Germinal center (tissue), 1 donor: ENCODE results near the gene PBX3.
"Not testable (repeated sequence)": the region's sequence is repeated elsewhere in the genome, so short reads cannot be mapped to it uniquely, and the experiment has no call there.

Experiments used
- DNase-seq: peaks from one replicate; pipeline ENCODE4 v3.0.0; 2012; ENCODE audit warnings: mixed read lengths, low spot score

The PBX3 gene

GRCh38 chr9:125823874-125824406, 76.8 kb downstream of the PBX3 start:
- not testable (repeated sequence) for DNase-seq

DNA sequence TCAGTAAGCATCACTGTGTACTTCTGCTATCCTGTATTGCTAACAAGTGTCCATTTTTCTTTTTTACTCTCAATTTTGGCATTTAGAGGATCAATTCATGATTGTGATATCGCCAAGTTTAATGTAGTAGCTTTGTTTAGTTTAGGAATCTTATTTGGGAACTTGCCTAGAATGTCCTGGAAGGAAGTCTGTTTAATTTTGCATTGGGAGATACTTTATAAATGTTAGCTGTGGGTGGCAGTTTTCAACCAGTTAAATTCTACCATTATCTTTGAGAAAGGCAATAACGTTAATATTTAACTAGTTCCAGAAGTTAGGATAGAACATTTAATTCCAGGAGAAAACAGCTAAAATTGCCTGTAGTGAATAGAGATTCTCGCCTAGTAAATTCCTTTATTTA, 78.6 kb downstream of the PBX3 start:
- no peak for DNase-seq

DNA sequence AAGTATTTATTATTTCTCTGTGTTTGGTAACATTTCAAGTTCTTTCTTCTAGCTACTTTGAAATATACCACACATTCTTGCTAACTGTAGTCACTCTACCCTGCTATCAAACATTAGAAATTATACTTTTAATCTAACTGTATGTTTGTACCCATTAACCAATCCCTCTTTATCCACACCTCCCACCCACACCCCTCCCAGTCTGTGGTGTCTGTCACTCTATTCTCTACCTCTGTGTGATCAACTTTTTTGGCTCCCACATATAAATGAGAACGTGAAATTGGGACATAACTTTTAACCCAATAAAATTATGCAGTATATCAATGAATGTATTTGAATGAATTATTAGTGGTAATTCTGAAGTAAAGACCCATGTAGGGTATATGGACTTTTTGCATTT, 79.7 kb downstream of the PBX3 start:
- DNase-seq: no peak

GRCh38 chr9:125829743-125830142, 82.6 kb downstream of the PBX3 start:
- DNase-seq: peak; percentile 41

GRCh38 chr9:125831054-125831453, 83.9 kb downstream of the PBX3 start:
- DNase-seq: no peak

DNA sequence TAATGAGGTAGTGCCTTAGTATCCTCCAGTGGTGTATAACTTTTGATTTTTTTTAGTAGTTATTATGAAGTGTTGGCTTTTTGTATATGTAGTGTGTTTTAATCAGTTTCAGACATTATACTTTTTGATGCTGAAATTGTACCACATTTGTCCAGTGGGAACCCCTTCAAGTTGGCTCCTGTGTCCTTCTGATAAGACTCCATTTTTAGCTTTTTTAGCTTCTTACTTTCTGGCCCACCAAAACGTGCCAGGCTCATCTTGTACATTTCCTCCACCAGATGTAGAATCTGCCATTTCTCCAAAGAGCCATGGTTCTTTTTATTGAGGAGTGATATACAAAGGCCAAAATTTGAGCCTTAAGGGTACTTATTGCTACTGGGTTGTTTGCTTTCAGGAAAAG, 84.4 kb downstream of the PBX3 start:
- DNase-seq: no peak

GRCh38 chr9:125835655-125836054, 88.5 kb downstream of the PBX3 start:
- DNase-seq: no peak

GRCh38 chr9:125839317-125839716, 92.1 kb downstream of the PBX3 start:
- DNase-seq: no peak

GRCh38 chr9:125841444-125841843, 94.3 kb downstream of the PBX3 start:
- DNase-seq: no peak

- DNase-seq: no peak
These were observed 95.1 kb downstream of the PBX3 start for GRCh38 chr9:125842242-125842641.

DNA sequence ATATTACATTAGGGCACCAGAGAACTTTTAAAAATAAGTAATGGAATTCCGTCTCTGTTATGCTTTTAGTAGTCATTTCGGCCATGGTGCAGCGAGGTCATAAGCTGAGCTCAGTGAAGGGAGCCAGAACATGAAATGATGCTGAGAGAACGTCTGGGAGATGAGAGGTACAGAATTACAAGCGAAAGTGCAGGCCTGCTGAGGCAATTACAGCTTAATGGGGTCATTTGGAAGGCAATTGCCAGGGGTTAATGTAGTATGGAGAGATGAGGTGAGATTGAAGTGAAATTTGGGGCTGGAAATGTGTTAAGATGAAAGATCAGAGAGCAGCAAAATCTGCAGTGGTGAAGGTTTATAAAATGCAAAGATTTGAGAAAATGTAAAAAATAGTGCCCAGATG, 96.5 kb downstream of the PBX3 start:
- no peak for DNase-seq

DNA sequence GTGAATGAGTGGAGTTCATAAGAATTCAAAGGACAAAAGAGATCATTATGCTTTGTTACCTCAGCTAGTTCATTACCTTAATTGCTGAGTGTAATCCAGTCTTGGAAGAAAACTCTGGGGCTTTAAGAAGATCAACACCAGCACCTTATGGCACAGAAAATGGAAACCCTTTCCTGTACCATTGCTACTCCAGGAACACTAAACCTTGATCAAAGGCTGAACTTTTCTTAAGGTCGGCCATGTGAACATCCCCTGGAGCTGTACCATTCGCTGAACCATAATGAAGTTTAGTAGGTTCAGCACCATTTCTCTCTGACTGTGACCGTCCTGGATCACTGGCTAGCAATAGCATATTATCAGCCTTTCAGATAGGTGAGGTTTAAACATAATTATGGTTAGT, 97.4 kb downstream of the PBX3 start:
- no peak for DNase-seq

DNA sequence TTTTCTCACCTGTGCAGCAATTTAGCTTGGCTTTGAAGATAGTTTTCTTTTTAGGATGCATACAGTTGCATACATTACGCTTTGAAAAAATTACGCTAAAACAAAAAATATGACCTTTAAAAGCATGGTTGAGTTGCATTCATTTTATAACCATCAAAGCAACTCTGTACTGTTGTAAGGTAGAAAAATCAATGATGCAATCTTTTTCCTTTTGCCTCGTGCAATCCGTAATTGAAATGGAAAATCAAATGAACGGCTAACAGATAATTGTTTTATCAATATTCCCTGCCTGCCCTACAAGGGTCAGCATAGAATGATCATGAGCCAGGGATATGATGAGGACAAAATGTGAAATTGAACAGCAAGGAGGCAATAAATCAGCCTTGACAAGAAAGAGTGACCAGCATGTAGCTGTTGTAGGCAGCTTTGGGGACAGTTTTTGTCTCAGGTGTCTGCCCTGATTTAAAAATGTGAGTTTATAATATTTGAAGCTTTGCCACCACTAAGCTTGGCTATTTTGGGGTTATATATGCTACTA, 98.2 kb downstream of the PBX3 start:
- no peak for DNase-seq

GRCh38 chr9:125847735-125848134, 100.6 kb downstream of the PBX3 start:
- DNase-seq: no peak

- no peak for DNase-seq
These were observed 103.0 kb downstream of the PBX3 start for GRCh38 chr9:125850106-125850632.

DNA sequence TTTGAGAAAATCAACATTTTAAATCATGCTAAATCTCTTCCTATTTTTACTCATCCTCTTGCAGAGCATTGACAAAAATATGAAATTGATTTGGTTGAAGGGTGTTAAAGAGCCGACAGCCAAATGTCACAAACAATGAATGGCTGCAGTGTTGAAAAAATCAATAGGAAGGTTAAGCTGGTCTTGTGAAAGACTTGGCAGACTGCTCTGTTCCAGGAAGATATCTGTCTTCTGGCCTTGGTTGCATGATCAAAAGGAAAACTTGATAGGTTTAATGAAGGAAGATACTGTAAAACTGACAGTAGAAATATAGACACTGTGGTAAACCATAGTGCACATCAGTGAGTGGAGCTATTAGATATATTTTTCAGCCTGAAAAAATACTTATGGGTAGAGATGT, 103.6 kb downstream of the PBX3 start:
- DNase-seq: no peak

GRCh38 chr9:125851979-125852378, 104.8 kb downstream of the PBX3 start:
- DNase-seq: no peak

- DNase-seq: no peak
These were observed 105.2 kb downstream of the PBX3 start for GRCh38 chr9:125852386-125852785.

- DNase-seq: no peak
These were observed 107.5 kb downstream of the PBX3 start for GRCh38 chr9:125854553-125855275.

- no peak for DNase-seq
These were observed 109.2 kb downstream of the PBX3 start for GRCh38 chr9:125856331-125856730.

- no peak for DNase-seq
These were observed 114.4 kb downstream of the PBX3 start for GRCh38 chr9:125861405-125862058.

- DNase-seq: no peak
These were observed 116.8 kb downstream of the PBX3 start for GRCh38 chr9:125863923-125864322.

GRCh38 chr9:125867751-125868415, 120.7 kb downstream of the PBX3 start:
- no peak for DNase-seq
